Activated naive CD8-positive, alpha-beta T cell (primary cell): Measurements from ENCODE around the gene PODXL2.

Experiments used
- H3K27ac Mint-ChIP-seq: one replicate; pipeline ENCODE4 v1.8.0; 2021; ENCODE audit warnings: mixed read lengths
- H3K27me3 Mint-ChIP-seq: one replicate; pipeline ENCODE4 v1.8.0; 2021; ENCODE audit warnings: mixed read lengths
- H3K36me3 Mint-ChIP-seq: one replicate; pipeline ENCODE4 v1.8.0; 2021; ENCODE audit warnings: mixed read lengths
- H3K4me1 Mint-ChIP-seq: one replicate; pipeline ENCODE4 v1.8.0; 2021; ENCODE audit warnings: low read depth, mixed read lengths
- H3K4me3 Mint-ChIP-seq: one replicate; pipeline ENCODE4 v1.8.0; 2021; ENCODE audit warnings: mild to moderate bottlenecking, mixed read lengths
- H3K9me3 Mint-ChIP-seq: one replicate; pipeline ENCODE4 v1.8.0; 2021; ENCODE audit warnings: low read depth, mixed read lengths

Gene PODXL2

GRCh38 chr3:127670761-127671522 is 42.0 kb downstream of the PODXL2 start:
- Mint-ChIP-seq H3K9me3 (no peaks in the 10 kb centered on the region), H3K27me3 (no peaks in the 10 kb centered on the region), H3K4me3 (peak overlapping the region; percentile 92), H3K4me1 (peaks cover 24% of the 10 kb centered on the region), H3K27ac (peak overlapping the region; percentile 85), H3K36me3 (peaks cover 2% of the 10 kb centered on the region)

GRCh38 chr3:127671523-127672428 is 42.8 kb downstream of the PODXL2 start:
- Mint-ChIP-seq H3K4me1 (peaks cover 27% of the 10 kb centered on the region), H3K36me3 (no peaks in the 10 kb centered on the region), H3K27me3 (no peaks in the 10 kb centered on the region), H3K9me3 (no peaks in the 10 kb centered on the region), H3K27ac (peak overlapping the region; percentile 97), H3K4me3 (peak overlapping the region; percentile 92)

- Mint-ChIP-seq H3K4me1 (peaks cover 27% of the 10 kb centered on the region), H3K27me3 (no peaks in the 10 kb centered on the region), H3K4me3 (peak within 1 kb of the TSS; percentile 92), H3K9me3 (no peaks in the 10 kb centered on the region), H3K27ac (peak within 1 kb of the TSS; percentile 97), H3K36me3 (no peaks in the 10 kb centered on the region)
Observed at GRCh38 chr3:127672429-127673190, 43.6 kb downstream of the PODXL2 start, which contains the start of gene ABTB1. Gene ABTB1, plus strand, starts transcription at chr3:127672952. Its CDS starts 74 bp downstream, at chr3:127673026.

GRCh38 chr3:127673191-127674100 is 44.5 kb downstream of the PODXL2 start:
- Mint-ChIP-seq H3K9me3 (no peaks in the 10 kb centered on the region), H3K27ac (peak overlapping the region; percentile 90)

GRCh38 chr3:127674101-127674721 is 45.2 kb downstream of the PODXL2 start:
- H3K4me3 Mint-ChIP-seq: peak overlapping the region; percentile 88
- H3K27me3 Mint-ChIP-seq: no peaks in the 10 kb centered on the region
- H3K9me3 Mint-ChIP-seq: no peaks in the 10 kb centered on the region
- H3K36me3 Mint-ChIP-seq: no peaks in the 10 kb centered on the region
- peak overlapping the region; percentile 69 for H3K27ac Mint-ChIP-seq
- peaks cover 28% of the 10 kb centered on the region for H3K4me1 Mint-ChIP-seq

More at GRCh38 chr3:127673191-127674100, 44.5 kb downstream of the PODXL2 start:
- Mint-ChIP-seq H3K4me1 (peaks cover 28% of the 10 kb centered on the region), H3K36me3 (no peaks in the 10 kb centered on the region), H3K4me3 (peak overlapping the region; percentile 88), H3K27me3 (no peaks in the 10 kb centered on the region)

- H3K4me3 Mint-ChIP-seq: peak overlapping the region; percentile 88
- H3K4me1 Mint-ChIP-seq: peaks cover 28% of the 10 kb centered on the region
- no peaks in the 10 kb centered on the region for H3K9me3 Mint-ChIP-seq
- no peaks in the 10 kb centered on the region for H3K27me3 Mint-ChIP-seq
- H3K27ac Mint-ChIP-seq: peak overlapping the region; percentile 69
- H3K36me3 Mint-ChIP-seq: no peaks in the 10 kb centered on the region
Observed at GRCh38 chr3:127674790-127675189, 45.8 kb downstream of the PODXL2 start.

- Mint-ChIP-seq H3K9me3 (no peaks in the 10 kb centered on the region), H3K36me3 (no peaks in the 10 kb centered on the region), H3K4me1 (peaks cover 28% of the 10 kb centered on the region), H3K27me3 (no peaks in the 10 kb centered on the region), H3K4me3 (no peak overlapping the region), H3K27ac (peak overlapping the region; percentile 61)
Observed at GRCh38 chr3:127675651-127676391, 46.8 kb downstream of the PODXL2 start.

GRCh38 chr3:127676456-127676855 is 47.5 kb downstream of the PODXL2 start:
- H3K4me3 Mint-ChIP-seq: no peak overlapping the region
- no peak overlapping the region for H3K27ac Mint-ChIP-seq
- H3K4me1 Mint-ChIP-seq: peaks cover 27% of the 10 kb centered on the region
- H3K9me3 Mint-ChIP-seq: no peaks in the 10 kb centered on the region
- H3K27me3 Mint-ChIP-seq: no peaks in the 10 kb centered on the region
- no peaks in the 10 kb centered on the region for H3K36me3 Mint-ChIP-seq

GRCh38 chr3:127676921-127677351 is 48.0 kb downstream of the PODXL2 start:
- Mint-ChIP-seq H3K27me3 (no peaks in the 10 kb centered on the region), H3K4me3 (no peak overlapping the region), H3K36me3 (no peaks in the 10 kb centered on the region), H3K4me1 (peaks cover 25% of the 10 kb centered on the region), H3K9me3 (no peaks in the 10 kb centered on the region), H3K27ac (no peak overlapping the region)

GRCh38 chr3:127677541-127678314 is 48.7 kb downstream of the PODXL2 start:
- no peaks in the 10 kb centered on the region for H3K9me3 Mint-ChIP-seq
- no peak overlapping the region for H3K27ac Mint-ChIP-seq
- H3K36me3 Mint-ChIP-seq: no peaks in the 10 kb centered on the region
- peaks cover 25% of the 10 kb centered on the region for H3K4me1 Mint-ChIP-seq
- H3K4me3 Mint-ChIP-seq: no peak overlapping the region
- H3K27me3 Mint-ChIP-seq: no peaks in the 10 kb centered on the region

- no peak overlapping the region for H3K4me3 Mint-ChIP-seq
- H3K9me3 Mint-ChIP-seq: no peaks in the 10 kb centered on the region
- H3K36me3 Mint-ChIP-seq: no peaks in the 10 kb centered on the region
- no peaks in the 10 kb centered on the region for H3K27me3 Mint-ChIP-seq
- H3K27ac Mint-ChIP-seq: no peak overlapping the region
- H3K4me1 Mint-ChIP-seq: peaks cover 25% of the 10 kb centered on the region
Observed at GRCh38 chr3:127678315-127678599, 49.3 kb downstream of the PODXL2 start.

GRCh38 chr3:127678611-127679533 is 49.9 kb downstream of the PODXL2 start:
- Mint-ChIP-seq H3K4me1 (peaks cover 26% of the 10 kb centered on the region), H3K4me3 (no peak overlapping the region), H3K9me3 (no peaks in the 10 kb centered on the region), H3K27ac (peak overlapping the region; percentile 46), H3K27me3 (no peaks in the 10 kb centered on the region), H3K36me3 (no peaks in the 10 kb centered on the region)
